Left lobe of liver (tissue), 2 donors: ENCODE data around the gene MRPL44. TPM values are rescaled to one million over a fixed set of nuclear protein-coding genes. Genes with fewer than 3 reads are reported as not detected.

Experiments
- ATAC-seq: fragments of 200-7000 bp; cut with Tn5 transposase; one replicate; pipeline ENCODE4 v1.9.1; 2020; ENCODE audit warnings: mild to moderate bottlenecking, moderate library complexity
- DNase-seq: peaks from one replicate; pipeline ENCODE4 v3.0.0-alpha.2; 2020; ENCODE audit warnings: low spot score
- total RNA-seq: library from RNA; stranded (reverse); gene quantifications from one replicate; pipeline ENCODE4 v1.2.1, GENCODE V29; 2021
- donor health status: DM: no; HTN: no; CAD: no; lungs with moderate emphysema.
- donor health status: DM: no; HTN: yes; CAD: no.

The MRPL44 gene
- total RNA-seq, result 22.0 TPM

- ATAC-seq, result peak; percentile 100
Observed at GRCh38 chr2:223957092-223957851, at the start of gene MRPL44. Gene MRPL44, plus strand, starts transcription at chr2:223957463. Its CDS starts 10 bp downstream, at chr2:223957473.

GRCh38 chr2:223908304-223908998 lies 48.8 kb upstream of the MRPL44 start:
- DNase-seq (peak; percentile 86), ATAC-seq (peak; percentile 92)

More at GRCh38 chr2:223957092-223957851, at the start of gene MRPL44:
- peak; percentile 97 for DNase-seq

- ATAC-seq (peak; percentile 64), DNase-seq (no peak)
Observed at GRCh38 chr2:223909001-223909741, 48.1 kb upstream of the MRPL44 start.

DNA sequence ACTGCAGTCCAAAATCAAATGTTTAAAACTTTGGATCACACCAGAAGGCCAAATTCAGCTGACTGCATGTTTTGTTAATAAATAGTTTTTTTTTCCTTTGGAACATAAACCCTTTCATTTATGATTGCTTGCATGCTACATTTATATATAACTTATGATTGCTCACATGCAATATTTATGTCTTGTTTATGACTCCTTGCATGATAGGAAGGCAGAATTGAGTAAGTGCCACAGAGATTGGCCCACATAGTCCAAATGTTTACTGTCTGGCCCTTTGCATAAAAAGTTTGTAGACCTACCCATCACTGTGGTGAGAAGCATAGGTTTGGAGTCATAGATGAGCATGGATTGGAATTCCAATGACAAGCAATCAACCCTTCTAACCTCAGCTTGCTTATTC lies 42.9 kb upstream of the MRPL44 start:
- ATAC-seq (no peak), DNase-seq (no peak)

DNA sequence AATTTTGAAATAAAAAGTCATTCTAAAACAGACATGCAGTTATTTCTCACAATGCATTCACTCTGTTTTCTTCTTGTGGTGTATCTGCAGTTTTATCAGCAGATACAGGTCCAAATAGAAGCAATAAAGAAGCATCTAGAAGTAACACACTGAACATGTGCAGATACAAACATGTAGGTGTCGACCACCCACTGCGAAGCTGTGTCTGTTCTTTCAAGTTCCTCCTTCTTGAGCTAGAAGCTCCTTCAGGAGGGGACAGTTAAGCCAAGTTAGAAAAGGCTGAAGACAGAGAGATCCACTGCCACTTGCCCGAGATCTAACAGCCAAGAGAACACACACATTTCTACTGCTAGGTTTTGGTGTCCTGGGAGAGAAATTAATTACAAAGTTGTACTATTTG lies 42.2 kb upstream of the MRPL44 start:
- DNase-seq, result no peak

GRCh38 chr2:223916181-223916920 lies 40.9 kb upstream of the MRPL44 start:
- no peak for DNase-seq
- no peak for ATAC-seq

More for the DNA sequence above, 42.2 kb upstream of the MRPL44 start:
- no peak for ATAC-seq

- no peak for DNase-seq
- ATAC-seq, result peak; percentile 46
Observed at GRCh38 chr2:223918671-223919134, 38.6 kb upstream of the MRPL44 start.

GRCh38 chr2:223920109-223920508 lies 37.2 kb upstream of the MRPL44 start:
- DNase-seq, result no peak
- ATAC-seq, result no peak

GRCh38 chr2:223921204-223921603 lies 36.1 kb upstream of the MRPL44 start:
- ATAC-seq, result no peak
- DNase-seq, result no peak

GRCh38 chr2:223922308-223922707 lies 35.0 kb upstream of the MRPL44 start:
- ATAC-seq, result no peak
- no peak for DNase-seq

DNA sequence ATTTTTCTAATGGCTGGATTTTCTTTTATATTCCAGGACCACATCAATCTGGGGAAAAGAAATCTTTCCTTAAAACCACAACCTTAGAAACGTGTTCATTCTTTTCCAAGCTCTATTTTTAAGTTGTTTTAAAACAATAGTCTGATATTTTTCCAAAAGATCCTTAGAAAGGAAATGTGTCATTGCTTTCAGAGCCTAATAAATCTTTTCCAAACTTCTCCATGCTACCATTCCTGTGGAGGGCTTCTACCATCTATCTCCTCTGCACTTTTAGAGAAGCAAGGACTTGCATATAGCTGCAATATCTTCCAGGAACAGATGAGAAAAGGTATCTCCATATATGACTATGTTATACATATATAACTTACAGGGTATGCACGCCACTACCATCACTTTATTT lies 33.3 kb upstream of the MRPL44 start:
- ATAC-seq (no peak), DNase-seq (no peak)

- ATAC-seq (no peak), DNase-seq (no peak)
Observed at GRCh38 chr2:223925106-223925505, 32.2 kb upstream of the MRPL44 start.

DNA sequence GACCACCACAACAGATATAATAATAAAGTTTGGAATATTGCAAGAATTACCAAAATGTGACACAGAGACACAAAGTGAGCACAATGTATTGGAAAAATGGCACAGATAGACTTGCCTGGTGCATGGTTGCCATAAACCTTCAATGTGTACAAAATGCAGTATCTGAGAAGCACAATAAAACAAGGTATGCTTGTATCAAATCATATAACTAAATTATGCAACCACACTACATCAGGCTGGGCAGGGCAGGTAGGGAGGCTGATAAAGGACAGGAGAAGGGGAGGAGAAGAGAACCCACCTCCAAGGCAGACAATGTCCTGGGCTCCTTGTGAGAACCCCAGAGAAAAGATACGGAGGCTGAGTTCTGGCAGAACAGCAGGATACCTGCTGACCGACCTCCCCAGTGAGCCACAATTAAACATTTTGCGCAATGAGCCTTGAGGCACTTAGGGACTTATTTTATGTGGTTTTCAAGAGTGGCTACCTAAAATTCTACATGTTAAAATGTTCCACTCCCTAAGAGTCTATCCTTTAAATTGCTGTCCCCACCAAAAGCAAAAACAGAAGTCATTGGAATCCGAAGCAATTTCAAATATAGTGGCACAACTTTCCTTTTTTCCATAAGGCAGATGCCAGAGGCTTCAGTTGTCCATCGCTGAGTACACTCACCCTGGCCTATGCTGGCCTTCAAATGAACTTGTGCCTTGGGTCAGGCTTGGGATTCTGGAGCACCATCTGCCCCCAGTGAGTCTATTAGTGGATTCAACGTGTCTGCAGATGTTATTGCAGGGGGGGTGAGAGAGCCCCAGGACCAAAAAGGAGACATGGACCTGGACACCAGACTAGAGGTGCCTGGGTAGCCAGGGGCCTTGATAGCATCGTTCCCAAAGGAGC lies 28.9 kb upstream of the MRPL44 start:
- ATAC-seq (no peak), DNase-seq (no peak)

DNA sequence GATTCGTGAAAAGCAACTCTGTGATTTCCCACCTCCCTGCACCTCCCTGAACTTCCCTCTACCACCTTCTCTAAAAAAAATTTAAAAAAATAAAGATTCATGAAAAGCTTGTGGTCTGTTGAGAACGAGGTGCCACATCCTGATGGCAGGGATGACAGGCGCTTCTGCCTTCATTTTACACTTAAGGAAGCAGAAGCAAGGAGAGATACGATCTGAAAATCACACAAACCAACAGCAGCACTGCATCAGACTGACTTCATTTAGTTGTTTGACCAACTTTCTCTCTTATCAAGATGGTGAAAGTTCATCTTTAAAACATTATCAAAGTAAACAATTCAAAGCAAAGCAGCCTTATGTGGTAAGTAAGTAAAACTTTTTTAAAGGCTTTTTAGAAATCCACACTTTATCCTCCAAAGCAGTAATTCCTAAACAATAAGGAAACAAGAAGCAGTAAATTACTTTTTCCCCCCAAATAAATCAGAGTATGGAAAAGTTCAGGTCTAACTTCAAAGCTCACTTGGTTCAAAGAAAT lies 27.6 kb upstream of the MRPL44 start:
- ATAC-seq (peak; percentile 47), DNase-seq (no peak)

DNA sequence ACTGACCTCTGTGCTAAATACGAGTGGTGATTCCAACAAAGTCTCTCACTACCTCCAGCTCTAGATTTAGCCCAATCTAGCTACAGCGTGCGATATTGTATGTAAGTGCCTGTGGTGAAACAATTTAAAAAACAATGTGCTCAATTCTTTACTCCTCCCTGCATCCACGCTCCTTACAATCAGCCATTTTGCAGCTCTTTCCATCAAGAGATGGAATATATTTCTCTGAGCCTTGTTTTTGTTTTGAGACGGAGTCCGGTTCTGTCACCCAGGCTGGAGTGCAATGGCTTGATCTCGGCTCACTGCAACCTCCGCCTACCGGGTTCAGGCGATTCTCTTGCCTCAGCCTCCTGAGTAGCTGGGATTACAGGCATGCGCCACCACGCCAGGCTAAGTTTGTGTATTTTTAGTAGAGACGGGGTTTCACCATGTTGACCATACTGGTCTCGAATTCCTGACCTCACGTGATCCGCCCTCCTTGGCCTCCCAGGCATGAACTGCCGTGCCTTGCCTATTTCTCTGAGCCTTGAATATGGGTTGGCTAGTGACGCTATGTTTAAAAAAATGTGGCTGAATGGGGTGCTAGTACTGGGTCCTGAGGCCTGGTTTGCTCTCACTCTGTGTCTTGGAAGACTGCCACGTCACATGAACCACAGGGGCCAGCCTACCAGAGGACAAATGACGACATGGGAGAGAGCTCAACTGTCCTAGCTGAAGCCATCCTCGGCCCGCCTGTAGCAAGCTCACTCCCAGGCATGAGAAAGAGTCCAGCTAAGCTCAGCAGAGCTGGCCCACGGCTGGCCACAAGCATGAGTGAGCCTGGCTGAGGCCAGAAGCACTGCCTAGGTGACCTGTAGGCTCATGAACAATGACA lies 26.9 kb upstream of the MRPL44 start:
- peak; percentile 92 for ATAC-seq
- DNase-seq, result peak; percentile 92

DNA sequence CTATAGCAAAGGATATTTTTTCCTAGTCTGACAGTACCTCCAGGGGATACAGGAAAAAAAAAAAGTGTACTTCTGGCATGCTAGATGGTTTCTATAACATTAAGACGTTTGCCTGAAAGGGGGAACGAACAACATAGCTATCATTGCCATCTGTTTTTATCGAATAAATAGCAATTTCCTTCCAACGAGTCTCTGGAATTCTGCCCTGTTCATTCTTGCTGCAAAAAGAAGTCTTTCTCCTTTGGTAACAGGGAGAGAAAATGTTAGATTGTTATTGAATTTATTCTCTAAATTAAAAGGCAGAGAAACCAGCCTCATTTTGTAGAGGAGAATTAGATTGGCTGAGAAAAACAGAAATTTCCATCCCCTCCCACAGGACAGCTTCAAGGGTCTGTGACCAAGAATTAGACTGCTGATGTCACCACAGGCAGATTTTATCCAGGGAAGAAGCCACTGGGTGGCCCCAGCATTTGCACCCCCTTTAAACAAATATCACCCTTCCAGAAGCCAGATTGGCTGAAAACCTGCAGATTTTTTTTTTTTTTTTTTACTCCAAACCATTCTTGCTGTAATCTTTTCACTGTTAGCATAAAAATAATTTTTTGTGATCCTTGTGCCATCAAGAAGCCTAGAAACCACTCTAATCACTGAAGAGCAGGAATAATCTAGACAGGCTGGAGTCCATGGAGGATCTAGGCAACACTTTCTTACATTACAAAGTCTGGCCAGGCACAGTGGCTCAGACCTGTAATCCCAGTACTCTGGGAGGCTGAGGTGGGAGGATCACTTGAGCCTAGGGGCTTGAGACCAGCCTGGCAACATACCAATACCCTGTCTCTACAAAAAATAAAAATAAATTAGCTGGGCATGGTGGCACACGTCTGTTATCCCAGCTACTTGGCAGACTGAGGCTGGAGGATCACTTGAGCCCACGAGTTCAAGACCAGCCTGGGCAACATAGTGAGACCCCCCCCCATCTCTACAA lies 24.2 kb upstream of the MRPL44 start:
- ATAC-seq (no peak), DNase-seq (no peak)

- ATAC-seq (no peak), DNase-seq (no peak)
Observed at GRCh38 chr2:223934870-223935269, 22.4 kb upstream of the MRPL44 start.
